HEK293 (cell line): ENCODE measurements around the gene MED13L.

ENCODE experiments used
- CTCF ChIA-PET: fragments of 350-600 bp; formaldehyde crosslinking; extraction: SDS; loops from one replicate; lab custom pipeline; 2021; ENCODE audit warnings: antibody characterized with exemption; lab: Yijun Ruan, JAX
- POLR2A ChIA-PET: fragments of 300-600 bp; formaldehyde crosslinking; extraction: SDS; loops from one replicate; lab custom pipeline; 2020; ENCODE audit warnings: antibody characterized with exemption, inconsistent platforms; lab: Yijun Ruan, JAX
- H3K27ac ChIP-seq: fragments of 200-500 bp; sonication (Bioruptor generic); 2 replicates; pipeline ENCODE4 v1.5.1; 2014; ENCODE audit warnings: low read depth, low read length, control low read depth, inconsistent platforms; ENCODE audit errors: extremely low read depth
- H3K36me3 ChIP-seq, 2 experiments: fragments of 200-500 bp in 1 of 2; sonication (Bioruptor generic) in 1 of 2; 1 replicate in 1 of 2; 2 replicates in 1 of 2; pipeline ENCODE4 v1.5.1; 2014 to 2017; ENCODE audit warnings: inconsistent platforms in 2 of 2, low read length in 2 of 2; ENCODE audit not compliant: control insufficient read depth in 2 of 2, insufficient read depth in 1 of 2
- H3K4me1 ChIP-seq: fragments of 200-500 bp; sonication (Bioruptor generic); 2 replicates; pipeline ENCODE4 v1.5.1; 2014; ENCODE audit warnings: mild to moderate bottlenecking, low read length, inconsistent platforms; ENCODE audit not compliant: control insufficient read depth, insufficient read depth
- H3K4me3 ChIP-seq: 2 replicates; pipeline ENCODE4 v1.5.1; 2011; ENCODE audit warnings: low read depth, mild to moderate bottlenecking, control low read depth, low read length, moderate library complexity
- H3K9me3 ChIP-seq: fragments of 200-500 bp; sonication (Bioruptor generic); 2 replicates; pipeline ENCODE4 v1.5.1; 2014; ENCODE audit warnings: low read depth, low read length, inconsistent platforms; ENCODE audit not compliant: control insufficient read depth, insufficient read depth
- AEBP2 ChIP-seq: fragments of 450-650 bp; formaldehyde crosslinking; IDR thresholded peaks from 2 replicates; pipeline ENCODE4 v1.5.1; 2016; ENCODE audit warnings: missing biosample characterization, missing genetic modification characterization, borderline replicate concordance
- INSM2 ChIP-seq: fragments of 450-650 bp; formaldehyde crosslinking; IDR thresholded peaks from 2 replicates; pipeline ENCODE4 v1.5.1; 2016; ENCODE audit warnings: missing biosample characterization, missing genetic modification characterization
- KLF8 ChIP-seq: fragments of 450-650 bp; formaldehyde crosslinking; IDR thresholded peaks from 2 replicates; pipeline ENCODE4 v1.5.1; 2016; ENCODE audit warnings: missing biosample characterization, missing genetic modification characterization
- OSR2 ChIP-seq: fragments of 450-650 bp; formaldehyde crosslinking; IDR thresholded peaks from 2 replicates; pipeline ENCODE4 v1.5.1; 2016; ENCODE audit warnings: missing biosample characterization, missing genetic modification characterization
- PATZ1 ChIP-seq: fragments of 450-650 bp; formaldehyde crosslinking; IDR thresholded peaks from 2 replicates; pipeline ENCODE4 v1.5.1; 2016; ENCODE audit warnings: missing biosample characterization, missing genetic modification characterization
- SCRT1 ChIP-seq: fragments of 450-650 bp; formaldehyde crosslinking; IDR thresholded peaks from 2 replicates; pipeline ENCODE4 v1.5.1; 2016; ENCODE audit warnings: missing biosample characterization, missing genetic modification characterization, borderline replicate concordance
- ZBTB1 ChIP-seq: fragments of 450-650 bp; formaldehyde crosslinking; IDR thresholded peaks from 2 replicates; pipeline ENCODE4 v1.5.1; 2016; ENCODE audit warnings: missing biosample characterization, missing genetic modification characterization
- ZBTB44 ChIP-seq: fragments of 450-650 bp; IDR thresholded peaks from 2 replicates; pipeline ENCODE4 v1.5.1; 2018; ENCODE audit warnings: missing biosample characterization, mild to moderate bottlenecking, missing genetic modification characterization
- ZBTB49 ChIP-seq: fragments of 450-650 bp; formaldehyde crosslinking; IDR thresholded peaks from 2 replicates; pipeline ENCODE4 v1.5.1; 2016; ENCODE audit warnings: missing biosample characterization, missing genetic modification characterization, low read depth
- ZFP41 ChIP-seq: fragments of 450-650 bp; formaldehyde crosslinking; IDR thresholded peaks from 2 replicates; pipeline ENCODE4 v1.5.1; 2016; ENCODE audit warnings: missing biosample characterization, missing genetic modification characterization, borderline replicate concordance
- ZIC2 ChIP-seq: fragments of 450-650 bp; formaldehyde crosslinking; IDR thresholded peaks from 2 replicates; pipeline ENCODE4 v1.5.1; 2016; ENCODE audit warnings: missing biosample characterization, missing genetic modification characterization
- ZNF121 ChIP-seq: fragments of 450-650 bp; formaldehyde crosslinking; IDR thresholded peaks from 2 replicates; pipeline ENCODE4 v1.5.1; 2016; ENCODE audit warnings: missing biosample characterization, missing genetic modification characterization
- ZNF140 ChIP-seq: fragments of 450-650 bp; formaldehyde crosslinking; IDR thresholded peaks from 2 replicates; pipeline ENCODE4 v1.5.1; 2016; ENCODE audit warnings: missing biosample characterization, missing genetic modification characterization
- ZNF24 ChIP-seq: fragments of 450-650 bp; formaldehyde crosslinking; IDR thresholded peaks from 2 replicates; pipeline ENCODE4 v1.5.1; 2016; ENCODE audit warnings: missing biosample characterization, missing genetic modification characterization
- ZNF266 ChIP-seq: fragments of 450-650 bp; formaldehyde crosslinking; IDR thresholded peaks from 2 replicates; pipeline ENCODE4 v1.5.1; 2016; ENCODE audit warnings: missing biosample characterization, missing genetic modification characterization, low read depth
- ZNF433 ChIP-seq: fragments of 450-650 bp; formaldehyde crosslinking; IDR thresholded peaks from 2 replicates; pipeline ENCODE4 v1.5.1; 2016; ENCODE audit warnings: missing biosample characterization, missing genetic modification characterization, low read depth
- ZNF510 ChIP-seq: fragments of 450-650 bp; formaldehyde crosslinking; IDR thresholded peaks from 2 replicates; pipeline ENCODE4 v1.5.1; 2018; ENCODE audit warnings: mild to moderate bottlenecking, missing genetic modification characterization, missing biosample characterization; ENCODE audit not compliant: insufficient replicate concordance
- ZNF548 ChIP-seq: fragments of 450-650 bp; formaldehyde crosslinking; IDR thresholded peaks from 2 replicates; pipeline ENCODE4 v1.5.1; 2016; ENCODE audit warnings: missing biosample characterization, missing genetic modification characterization
- ZNF561 ChIP-seq: fragments of 450-650 bp; IDR thresholded peaks from 2 replicates; pipeline ENCODE4 v1.5.1; 2018; ENCODE audit warnings: missing biosample characterization, missing genetic modification characterization, borderline replicate concordance
- ZNF660 ChIP-seq: fragments of 450-650 bp; IDR thresholded peaks from 2 replicates; pipeline ENCODE4 v1.5.1; 2018; ENCODE audit warnings: missing biosample characterization, mild to moderate bottlenecking, missing genetic modification characterization
- ZNF692 ChIP-seq: fragments of 450-650 bp; formaldehyde crosslinking; IDR thresholded peaks from 2 replicates; pipeline ENCODE4 v1.5.1; 2016; ENCODE audit warnings: missing biosample characterization, missing genetic modification characterization
- ZNF704 ChIP-seq: fragments of 450-650 bp; formaldehyde crosslinking; IDR thresholded peaks from 2 replicates; pipeline ENCODE4 v1.5.1; 2016; ENCODE audit warnings: missing biosample characterization, missing genetic modification characterization
- ZNF830 ChIP-seq: fragments of 450-650 bp; IDR thresholded peaks from 2 replicates; pipeline ENCODE4 v1.5.0; 2018; ENCODE audit warnings: missing biosample characterization, missing genetic modification characterization, low read depth, mild to moderate bottlenecking, moderate library complexity
- ZNF843 ChIP-seq: fragments of 450-650 bp; formaldehyde crosslinking; IDR thresholded peaks from 2 replicates; pipeline ENCODE4 v1.5.1; 2016; ENCODE audit warnings: missing biosample characterization, missing genetic modification characterization

Gene MED13L

GRCh38 chr12:116196226-116196625 is 81.3 kb downstream of the MED13L start:
- ChIA-PET POLR2A (no interaction called here), CTCF (interaction anchor here (0.5 to 1.4 kb wide), 3 partner anchors 9 to 292 kb away, joined by 3 read pairs; no protein-coding TSS in a partner anchor)
- no peaks in the 10 kb centered on the region for H3K36me3 ChIP-seq
- no peak overlapping the region for H3K4me3 ChIP-seq
- H3K9me3 ChIP-seq: no peaks in the 10 kb centered on the region
- H3K4me1 ChIP-seq: peaks cover 8% of the 10 kb centered on the region; the same call in 1 of the 2 replicates
- no peak overlapping the region for H3K27ac ChIP-seq
- TF ChIP-seq PATZ1 (tag by site-specific recombination): peak; percentile 55; the same call in 1 of the 2 replicates
- peak; percentile 57; the same call in 1 of the 2 replicates for TF ChIP-seq ZNF24
- TF ChIP-seq AEBP2 (tag by site-specific recombination): no peak
- TF ChIP-seq ZNF830 (tag by site-specific recombination): no peak
- TF ChIP-seq ZNF548 (tag by site-specific recombination): no peak
- peak; percentile 82 for TF ChIP-seq OSR2
- TF ChIP-seq ZNF843 (tag by site-specific recombination): peak; percentile 95
- TF ChIP-seq INSM2 (tag by site-specific recombination): peak; percentile 78
- no peak for TF ChIP-seq ZNF510 (tag by site-specific recombination)
- TF ChIP-seq ZNF433 (tag by site-specific recombination): no peak
- no peak for TF ChIP-seq ZFP41 (tag by site-specific recombination)
- no peak for TF ChIP-seq ZNF140 (tag by site-specific recombination)
- no peak for TF ChIP-seq ZBTB1 (tag by site-specific recombination)
- TF ChIP-seq ZNF660 (tag by site-specific recombination): 0 out of 2 replicates have a peak, but pooled peaks have one; percentile 15
- TF ChIP-seq ZNF561 (tag by site-specific recombination): peak; percentile 59; the same call in 1 of the 2 replicates
- no peak for TF ChIP-seq ZNF704 (tag by site-specific recombination)
- TF ChIP-seq ZBTB44 (tag by site-specific recombination): peak; percentile 93
- TF ChIP-seq ZNF692 (tag by site-specific recombination): 0 out of 2 replicates have a peak, but pooled peaks have one; percentile 24
- TF ChIP-seq ZNF121: no peak
- no peak for TF ChIP-seq KLF8 (tag by site-specific recombination)
- no peak for TF ChIP-seq ZBTB49
- TF ChIP-seq SCRT1 (tag by site-specific recombination): no peak
- TF ChIP-seq ZNF266 (tag by site-specific recombination): no peak
- TF ChIP-seq ZIC2 (tag by site-specific recombination): no peak
